SKM-1 (cell line): ENCODE data around the gene DCUN1D5.
"Not testable (repeated sequence)": the region's sequence is repeated elsewhere in the genome, so short reads cannot be mapped to it uniquely, and the experiment has no call there.

Experiments used
- DNase-seq: peaks from one replicate; lab custom pipeline; 2025; ENCODE audit not compliant: unreplicated experiment; lab: John Stamatoyannopoulos, UW

DCUN1D5 gene

GRCh38 chr11:103055221-103055890 is 36.6 kb downstream of the DCUN1D5 start:
- peak; percentile 48 for DNase-seq

- DNase-seq, result no peak
Observed at GRCh38 chr11:103053997-103054396, 38.0 kb downstream of the DCUN1D5 start.

GRCh38 chr11:103051981-103052380 is 40.0 kb downstream of the DCUN1D5 start:
- DNase-seq, result no peak

GRCh38 chr11:103051151-103051801 is 40.7 kb downstream of the DCUN1D5 start:
- no peak for DNase-seq

GRCh38 chr11:103050351-103050750 is 41.6 kb downstream of the DCUN1D5 start:
- no peak for DNase-seq

GRCh38 chr11:103047837-103048236 is 44.1 kb downstream of the DCUN1D5 start:
- no peak for DNase-seq

- no peak for DNase-seq
Observed at GRCh38 chr11:103043826-103044678, 47.9 kb downstream of the DCUN1D5 start.

- DNase-seq, result no peak
Observed at GRCh38 chr11:103042161-103042560, 49.8 kb downstream of the DCUN1D5 start.

- peak; percentile 65 for DNase-seq
Observed at GRCh38 chr11:103035791-103036434, 56.0 kb downstream of the DCUN1D5 start.

- DNase-seq, result no peak
Observed at GRCh38 chr11:103035216-103035615, 56.7 kb downstream of the DCUN1D5 start.

- no peak for DNase-seq
Observed at GRCh38 chr11:103031834-103032233, 60.1 kb downstream of the DCUN1D5 start.

GRCh38 chr11:103029401-103029800 is 62.6 kb downstream of the DCUN1D5 start:
- no peak for DNase-seq

- not testable (repeated sequence) for DNase-seq
Observed at GRCh38 chr11:103028304-103029020, 63.5 kb downstream of the DCUN1D5 start.

GRCh38 chr11:103024086-103024485 is 67.9 kb downstream of the DCUN1D5 start:
- DNase-seq, result no peak

- DNase-seq, result no peak
Observed at GRCh38 chr11:103016031-103016430, 75.9 kb downstream of the DCUN1D5 start.

- DNase-seq, result no peak
Observed at GRCh38 chr11:103013421-103013820, 78.5 kb downstream of the DCUN1D5 start.
